Measurements from ENCODE around the gene PRDM15.

PRDM15 gene

GRCh38 chr21:41854426-41854995 is 24.6 kb downstream of the PRDM15 start:
- Histone ChIP-seq H3K79me2 (ENCODE audit: low read length) (peaks cover under 1% of the 10 kb centered on the region; the same call in 1 of the 2 replicates), H3K9ac (ENCODE audit: low read length) (no peak overlapping the region), H3K27me3 (replicated peaks; ENCODE audit: insufficient read depth, low read length) (no peaks in the 10 kb centered on the region), H3K36me3 (replicated peaks; ENCODE audit: insufficient read depth, low read length) (no peaks in the 10 kb centered on the region), H4K20me1 (ENCODE audit: insufficient read depth, low read length) (no peaks in the 10 kb centered on the region), H3K9me2 (replicated peaks; ENCODE audit: insufficient read depth, low read length) (no peaks in the 10 kb centered on the region), H3K4me2 (ENCODE audit: low read depth, low read length) (no peak overlapping the region), H3F3A (ENCODE audit: insufficient read depth, low read length) (no peaks in the 10 kb centered on the region), H2AFZ (ENCODE audit: low read length) (no peak overlapping the region), H3K9me3 (replicated peaks; ENCODE audit: insufficient read depth, low read length) (no peaks in the 10 kb centered on the region), H3K27ac (ENCODE audit: low read length) (no peak overlapping the region), H3K4me1 (ENCODE audit: low read length) (no peaks in the 10 kb centered on the region), H3K4me3 (ENCODE audit: low read length) (no peak overlapping the region)
- no peak for TF ChIP-seq EZH2phosphoT487 (IDR thresholded peaks at IDR 0.05; ENCODE audit: low read length)
- TF ChIP-seq CTCF (IDR thresholded peaks at IDR 0.05; ENCODE audit: low read length) = no peak
- no peak for TF ChIP-seq EZH2 (optimal IDR thresholded peaks at IDR 0.05; ENCODE audit: low read depth, low read length)
- DNase-seq = no peak

DNA sequence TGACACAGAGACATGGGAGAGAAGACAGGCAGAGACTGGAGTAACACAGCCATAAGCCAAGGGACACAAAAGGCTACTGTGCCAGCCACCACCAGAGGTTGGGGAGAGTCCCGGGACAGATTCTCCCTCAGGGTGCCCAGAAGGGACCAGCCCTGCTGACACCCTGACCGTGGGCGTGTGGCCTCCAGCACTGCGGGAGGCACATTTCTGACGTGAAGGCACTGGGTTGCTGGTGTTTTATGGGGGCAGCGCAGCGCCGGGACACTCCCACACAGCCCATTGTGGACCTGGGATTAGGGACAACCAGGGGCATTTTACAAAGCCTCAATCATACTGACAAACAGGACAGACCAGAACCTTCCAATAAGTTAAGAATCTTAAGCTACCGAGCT is 26.2 kb downstream of the PRDM15 start:
- no peaks in the 10 kb centered on the region for H3K9me2 ChIP-seq (replicated peaks; ENCODE audit: insufficient read depth, low read length)
- H3K79me2 ChIP-seq (ENCODE audit: low read length) = no peaks in the 10 kb centered on the region
- H3K4me1 ChIP-seq (ENCODE audit: low read length) = no peaks in the 10 kb centered on the region
- H3K9ac ChIP-seq (ENCODE audit: low read length) = no peak overlapping the region
- no peaks in the 10 kb centered on the region for H3K27me3 ChIP-seq (replicated peaks; ENCODE audit: insufficient read depth, low read length)
- H3K4me3 ChIP-seq (ENCODE audit: low read length) = no peak overlapping the region
- H3F3A ChIP-seq (ENCODE audit: insufficient read depth, low read length) = no peaks in the 10 kb centered on the region
- H3K9me3 ChIP-seq (replicated peaks; ENCODE audit: insufficient read depth, low read length) = no peaks in the 10 kb centered on the region
- DNase-seq = no peak
- no peak overlapping the region for H3K27ac ChIP-seq (ENCODE audit: low read length)
- no peak overlapping the region for H2AFZ ChIP-seq (ENCODE audit: low read length)
- H4K20me1 ChIP-seq (ENCODE audit: insufficient read depth, low read length) = no peaks in the 10 kb centered on the region
- TF ChIP-seq EZH2phosphoT487 (IDR thresholded peaks at IDR 0.05; ENCODE audit: low read length) (no peak), CTCF (IDR thresholded peaks at IDR 0.05; ENCODE audit: low read length) (no peak), EZH2 (optimal IDR thresholded peaks at IDR 0.05; ENCODE audit: low read depth, low read length) (no peak)
- no peaks in the 10 kb centered on the region for H3K36me3 ChIP-seq (replicated peaks; ENCODE audit: insufficient read depth, low read length)
- H3K4me2 ChIP-seq (ENCODE audit: low read depth, low read length) = no peak overlapping the region

DNA sequence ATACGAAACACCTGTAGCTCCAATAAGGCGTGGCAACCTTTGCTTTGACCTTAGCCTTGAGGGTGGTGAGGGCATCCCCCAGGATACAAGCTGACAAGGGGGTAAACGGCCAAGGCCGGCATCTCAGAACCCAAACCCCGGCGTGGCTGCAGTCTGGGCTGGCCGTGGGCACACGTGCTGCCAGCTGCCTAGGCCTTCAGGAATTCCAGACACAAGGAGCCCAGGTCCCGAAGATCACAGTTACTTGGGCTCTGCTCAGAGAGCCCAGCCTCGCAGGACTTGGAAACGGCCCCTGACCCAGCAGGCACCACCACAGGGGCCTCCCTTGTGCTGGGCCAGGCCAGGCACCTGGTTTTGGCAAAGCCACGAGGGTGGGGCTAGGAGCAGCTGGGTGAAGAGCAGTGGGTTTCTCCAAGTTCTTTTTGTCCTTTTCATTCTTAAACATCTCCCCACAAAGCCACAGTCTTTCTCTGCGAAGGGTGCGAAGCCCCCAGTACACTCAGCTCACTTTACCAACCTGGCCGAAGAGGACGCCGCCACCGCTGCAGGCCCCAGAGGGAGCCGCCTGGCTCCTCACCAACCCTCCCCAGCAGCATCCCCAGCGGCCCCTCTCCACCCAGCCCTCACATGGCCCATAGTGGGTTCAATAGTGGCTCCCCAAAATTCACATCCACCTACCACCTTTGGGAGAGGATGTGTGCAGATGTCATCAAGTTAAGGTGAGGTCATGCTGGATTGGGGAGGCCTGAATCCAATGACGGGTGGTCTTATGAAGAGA is 26.8 kb downstream of the PRDM15 start:
- Histone ChIP-seq H3K4me2 (ENCODE audit: low read depth, low read length) (no peak overlapping the region), H3K9ac (ENCODE audit: low read length) (no peak overlapping the region), H3K9me2 (replicated peaks; ENCODE audit: insufficient read depth, low read length) (no peaks in the 10 kb centered on the region), H2AFZ (ENCODE audit: low read length) (no peak overlapping the region), H3K79me2 (ENCODE audit: low read length) (no peaks in the 10 kb centered on the region), H4K20me1 (ENCODE audit: insufficient read depth, low read length) (no peaks in the 10 kb centered on the region), H3K27me3 (replicated peaks; ENCODE audit: insufficient read depth, low read length) (no peaks in the 10 kb centered on the region), H3K4me1 (ENCODE audit: low read length) (no peaks in the 10 kb centered on the region), H3K27ac (ENCODE audit: low read length) (no peak overlapping the region), H3K9me3 (replicated peaks; ENCODE audit: insufficient read depth, low read length) (no peaks in the 10 kb centered on the region), H3F3A (ENCODE audit: insufficient read depth, low read length) (no peaks in the 10 kb centered on the region), H3K4me3 (ENCODE audit: low read length) (no peak overlapping the region), H3K36me3 (replicated peaks; ENCODE audit: insufficient read depth, low read length) (no peaks in the 10 kb centered on the region)
- no peak for DNase-seq
- TF ChIP-seq CTCF (IDR thresholded peaks at IDR 0.05; ENCODE audit: low read length) (no peak), EZH2 (optimal IDR thresholded peaks at IDR 0.05; ENCODE audit: low read depth, low read length) (no peak), EZH2phosphoT487 (IDR thresholded peaks at IDR 0.05; ENCODE audit: low read length) (no peak)
